ENCODE data around the gene NOTUM.

GRCh38 chr17:81930142-81931125, 30.6 kb downstream of the NOTUM start:
- TF ChIP-seq CTCF (IDR thresholded peaks at IDR 0.05) (no peak), POLR2AphosphoS5 (IDR thresholded peaks at IDR 0.05) (no peak)
